WTC11 (cell line): ENCODE measurements around the gene G2E3. TPM values are rescaled to one million over a fixed set of nuclear protein-coding genes. Genes with fewer than 3 reads are reported as not detected.

Experiments
- ATAC-seq: fragments of 200-7000 bp; cut with Tn5 transposase; 2 replicates; pipeline ENCODE4 v1.10.0; 2021; ENCODE audit warnings: mild to moderate bottlenecking, moderate library complexity
- CTCF ChIA-PET: fragments of 300-600 bp; sonication (Branson Sonifier 250); formaldehyde crosslinking; loops from one replicate; lab custom pipeline; 2021; ENCODE audit warnings: antibody characterized with exemption; lab: Charles Lee
- POLR2A ChIA-PET: fragments of 350-600 bp; sonication (Branson Sonifier 250); formaldehyde crosslinking; loops from one replicate; lab custom pipeline; 2021; ENCODE audit warnings: antibody characterized with exemption; lab: Charles Lee
- DNase-seq: peaks from one replicate; pipeline ENCODE4 v3.0.0; 2021; ENCODE audit warnings: low spot score
- H3K27ac Mint-ChIP-seq: 2 replicates; pipeline ENCODE4 v1.8.0; 2021; ENCODE audit warnings: mixed read lengths
- H3K27me3 Mint-ChIP-seq: 2 replicates; pipeline ENCODE4 v1.8.0; 2021; ENCODE audit warnings: low read depth, mild to moderate bottlenecking, moderate library complexity, mixed read lengths
- H3K36me3 Mint-ChIP-seq: 2 replicates; pipeline ENCODE4 v1.8.0; 2021; ENCODE audit warnings: mixed read lengths
- H3K4me1 Mint-ChIP-seq: 2 replicates; pipeline ENCODE4 v1.8.0; 2022; ENCODE audit warnings: mixed read lengths
- H3K4me3 Mint-ChIP-seq: 2 replicates; pipeline ENCODE4 v1.8.0; 2021; ENCODE audit warnings: mild to moderate bottlenecking, moderate library complexity, mixed read lengths
- H3K9me3 Mint-ChIP-seq: 2 replicates; pipeline ENCODE4 v1.8.0; 2021; ENCODE audit warnings: mixed read lengths
- CREB1 ChIP-seq: sonication (generic); formaldehyde crosslinking; IDR thresholded peaks from 2 replicates; pipeline ENCODE4 v1.8.0; 2023; ENCODE audit warnings: mild to moderate bottlenecking, missing genetic modification reagents
- EMX1 ChIP-seq: fragments of 250-450 bp; sonication (Bioruptor Pico); IDR thresholded peaks from 2 replicates; pipeline ENCODE4 v1.8.0; 2021; ENCODE audit warnings: mild to moderate bottlenecking
- ESRRA ChIP-seq: sonication (generic); formaldehyde crosslinking; IDR thresholded peaks from 2 replicates; pipeline ENCODE4 v1.8.1; 2022; ENCODE audit warnings: mild to moderate bottlenecking, missing genetic modification reagents, borderline replicate concordance
- HMGA2 ChIP-seq: fragments of 250-450 bp; sonication (Bioruptor Pico); IDR thresholded peaks from 2 replicates; pipeline ENCODE4 v1.4.0; 2021; ENCODE audit warnings: mild to moderate bottlenecking, moderate library complexity
- IRF2 ChIP-seq: sonication (generic); formaldehyde crosslinking; IDR thresholded peaks from 2 replicates; pipeline ENCODE4 v1.8.0; 2022; ENCODE audit warnings: low read depth, missing genetic modification reagents, borderline replicate concordance
- MXD4 ChIP-seq: fragments of 250-450 bp; sonication (Bioruptor Pico); IDR thresholded peaks from 2 replicates; pipeline ENCODE4 v1.8.0; 2021; ENCODE audit warnings: mild to moderate bottlenecking, moderate library complexity, borderline replicate concordance
- MYBL2 ChIP-seq: sonication (generic); formaldehyde crosslinking; IDR thresholded peaks from 2 replicates; pipeline ENCODE4 v1.8.1; 2023; ENCODE audit warnings: mild to moderate bottlenecking, moderate library complexity, missing genetic modification reagents
- OVOL2 ChIP-seq: fragments of 250-450 bp; sonication (Bioruptor Pico); IDR thresholded peaks from 2 replicates; pipeline ENCODE4 v1.9.0; 2021; ENCODE audit warnings: mild to moderate bottlenecking, borderline replicate concordance
- SMAD4 ChIP-seq: sonication (generic); formaldehyde crosslinking; IDR thresholded peaks from 2 replicates; pipeline ENCODE4 v1.8.0; 2022; ENCODE audit warnings: mild to moderate bottlenecking, missing genetic modification reagents
- ZNF232 ChIP-seq: sonication (generic); formaldehyde crosslinking; IDR thresholded peaks from 2 replicates; pipeline ENCODE4 v1.8.0; 2022; ENCODE audit warnings: mild to moderate bottlenecking, missing genetic modification reagents
- ZNF396 ChIP-seq: fragments of 250-450 bp; sonication (Bioruptor Pico); IDR thresholded peaks from 2 replicates; pipeline ENCODE4 v1.8.0; 2021; ENCODE audit warnings: mild to moderate bottlenecking, moderate library complexity, borderline replicate concordance
- total RNA-seq: library from RNA; stranded (reverse); gene quantifications from 3 replicates; pipeline ENCODE4 v1.2.3, GENCODE V29; 2021
- TF ChIP-seq, protein P1 (sequence below): sonication (generic); formaldehyde crosslinking; IDR thresholded peaks from 2 replicates; pipeline ENCODE4 v1.8.0; 2023; ENCODE audit warnings: missing genetic modification reagents, mild to moderate bottlenecking, borderline replicate concordance
- TF ChIP-seq, protein P2 (sequence below): sonication (generic); formaldehyde crosslinking; IDR thresholded peaks from 2 replicates; pipeline ENCODE4 v1.8.0; 2022; ENCODE audit warnings: mild to moderate bottlenecking, missing genetic modification reagents
- TF ChIP-seq, protein P3 (sequence below): sonication (generic); formaldehyde crosslinking; conservative IDR thresholded peaks from 2 replicates; pipeline ENCODE4 v1.8.1; 2023; ENCODE audit warnings: mild to moderate bottlenecking, low read depth, missing genetic modification reagents, moderate library complexity
- TF ChIP-seq, protein P4 (sequence below): sonication (generic); formaldehyde crosslinking; IDR thresholded peaks from 2 replicates; pipeline ENCODE4 v1.8.1; 2023; ENCODE audit warnings: mild to moderate bottlenecking, missing genetic modification reagents
- TF ChIP-seq, protein P5 (sequence below): sonication (generic); formaldehyde crosslinking; IDR thresholded peaks from 2 replicates; pipeline ENCODE4 v1.8.1; 2022; ENCODE audit warnings: mild to moderate bottlenecking, missing genetic modification reagents, moderate library complexity, borderline replicate concordance
- TF ChIP-seq, protein P6 (sequence below): fragments of 250-450 bp; sonication (Bioruptor Pico); conservative IDR thresholded peaks from 2 replicates; pipeline ENCODE4 v1.9.0; 2021; ENCODE audit warnings: mild to moderate bottlenecking
- TF ChIP-seq, protein P7 (sequence below): sonication (generic); formaldehyde crosslinking; IDR thresholded peaks from 2 replicates; pipeline ENCODE4 v1.8.1; 2023; ENCODE audit warnings: mild to moderate bottlenecking, missing genetic modification reagents, moderate library complexity
- TF ChIP-seq, protein P8 (sequence below): sonication (generic); formaldehyde crosslinking; IDR thresholded peaks from 2 replicates; pipeline ENCODE4 v1.8.0; 2022; ENCODE audit warnings: mild to moderate bottlenecking, missing genetic modification reagents

G2E3 gene
- total RNA-seq, 1 experiment from 2014 or later: 66.2 TPM

DNA sequence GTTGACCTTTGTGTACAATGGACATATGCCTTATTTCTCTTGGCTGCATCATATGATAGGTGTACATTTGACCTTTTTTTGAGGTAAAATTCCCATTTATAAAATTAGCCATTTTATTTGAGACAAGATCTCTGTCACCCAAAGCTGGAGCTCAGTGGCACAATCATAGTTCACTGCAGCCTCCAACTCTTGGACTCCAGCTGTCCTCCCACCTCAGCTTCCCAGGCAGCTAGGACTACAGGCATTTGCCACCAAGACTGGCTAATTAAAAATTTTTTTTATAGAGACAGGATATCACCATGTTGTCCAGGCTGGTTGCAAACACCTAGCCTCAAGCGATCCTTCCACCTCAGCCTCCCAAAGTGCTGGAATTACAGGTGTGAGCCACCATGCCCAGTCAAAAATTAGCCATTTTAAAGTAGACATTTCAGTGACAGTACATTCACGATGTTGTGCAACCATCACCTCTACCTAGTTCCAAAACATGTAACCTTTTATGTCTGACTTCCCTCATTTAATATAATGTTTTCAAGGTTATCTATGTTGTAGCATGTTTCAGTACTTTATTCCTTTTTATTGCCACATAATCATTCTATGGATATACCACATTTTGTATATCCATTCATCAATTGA lies 5.4 kb downstream of the G2E3 start:
- Mint-ChIP-seq H3K36me3 (peaks cover 27% of the 10 kb centered on the region), H3K4me1 (peaks cover 60% of the 10 kb centered on the region), H3K4me3 (no peak overlapping the region), H3K27ac (no peak overlapping the region), H3K27me3 (no peaks in the 10 kb centered on the region), H3K9me3 (0 out of 2 replicates have a peak, but pooled peaks cover 3% of the 10 kb centered on the region)
- TF ChIP-seq SMAD4 (no peak), ZNF396 (no peak), MXD4 (no peak), OVOL2 (CRISPR knock-in tag) (no peak), CREB1 (no peak), EMX1 (no peak), ZNF232 (CRISPR knock-in tag) (no peak), IRF2 (no peak), HMGA2 (CRISPR knock-in tag) (no peak), MYBL2 (CRISPR knock-in tag) (no peak), ESRRA (CRISPR knock-in tag) (no peak)
- TF ChIP-seq, protein P1, sequence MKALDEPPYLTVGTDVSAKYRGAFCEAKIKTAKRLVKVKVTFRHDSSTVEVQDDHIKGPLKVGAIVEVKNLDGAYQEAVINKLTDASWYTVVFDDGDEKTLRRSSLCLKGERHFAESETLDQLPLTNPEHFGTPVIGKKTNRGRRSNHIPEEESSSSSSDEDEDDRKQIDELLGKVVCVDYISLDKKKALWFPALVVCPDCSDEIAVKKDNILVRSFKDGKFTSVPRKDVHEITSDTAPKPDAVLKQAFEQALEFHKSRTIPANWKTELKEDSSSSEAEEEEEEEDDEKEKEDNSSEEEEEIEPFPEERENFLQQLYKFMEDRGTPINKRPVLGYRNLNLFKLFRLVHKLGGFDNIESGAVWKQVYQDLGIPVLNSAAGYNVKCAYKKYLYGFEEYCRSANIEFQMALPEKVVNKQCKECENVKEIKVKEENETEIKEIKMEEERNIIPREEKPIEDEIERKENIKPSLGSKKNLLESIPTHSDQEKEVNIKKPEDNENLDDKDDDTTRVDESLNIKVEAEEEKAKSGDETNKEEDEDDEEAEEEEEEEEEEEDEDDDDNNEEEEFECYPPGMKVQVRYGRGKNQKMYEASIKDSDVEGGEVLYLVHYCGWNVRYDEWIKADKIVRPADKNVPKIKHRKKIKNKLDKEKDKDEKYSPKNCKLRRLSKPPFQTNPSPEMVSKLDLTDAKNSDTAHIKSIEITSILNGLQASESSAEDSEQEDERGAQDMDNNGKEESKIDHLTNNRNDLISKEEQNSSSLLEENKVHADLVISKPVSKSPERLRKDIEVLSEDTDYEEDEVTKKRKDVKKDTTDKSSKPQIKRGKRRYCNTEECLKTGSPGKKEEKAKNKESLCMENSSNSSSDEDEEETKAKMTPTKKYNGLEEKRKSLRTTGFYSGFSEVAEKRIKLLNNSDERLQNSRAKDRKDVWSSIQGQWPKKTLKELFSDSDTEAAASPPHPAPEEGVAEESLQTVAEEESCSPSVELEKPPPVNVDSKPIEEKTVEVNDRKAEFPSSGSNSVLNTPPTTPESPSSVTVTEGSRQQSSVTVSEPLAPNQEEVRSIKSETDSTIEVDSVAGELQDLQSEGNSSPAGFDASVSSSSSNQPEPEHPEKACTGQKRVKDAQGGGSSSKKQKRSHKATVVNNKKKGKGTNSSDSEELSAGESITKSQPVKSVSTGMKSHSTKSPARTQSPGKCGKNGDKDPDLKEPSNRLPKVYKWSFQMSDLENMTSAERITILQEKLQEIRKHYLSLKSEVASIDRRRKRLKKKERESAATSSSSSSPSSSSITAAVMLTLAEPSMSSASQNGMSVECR (CRISPR knock-in tag): no peak
- TF ChIP-seq, protein P2, sequence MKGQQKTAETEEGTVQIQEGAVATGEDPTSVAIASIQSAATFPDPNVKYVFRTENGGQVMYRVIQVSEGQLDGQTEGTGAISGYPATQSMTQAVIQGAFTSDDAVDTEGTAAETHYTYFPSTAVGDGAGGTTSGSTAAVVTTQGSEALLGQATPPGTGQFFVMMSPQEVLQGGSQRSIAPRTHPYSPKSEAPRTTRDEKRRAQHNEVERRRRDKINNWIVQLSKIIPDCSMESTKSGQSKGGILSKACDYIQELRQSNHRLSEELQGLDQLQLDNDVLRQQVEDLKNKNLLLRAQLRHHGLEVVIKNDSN: no peak
- TF ChIP-seq, protein P3, sequence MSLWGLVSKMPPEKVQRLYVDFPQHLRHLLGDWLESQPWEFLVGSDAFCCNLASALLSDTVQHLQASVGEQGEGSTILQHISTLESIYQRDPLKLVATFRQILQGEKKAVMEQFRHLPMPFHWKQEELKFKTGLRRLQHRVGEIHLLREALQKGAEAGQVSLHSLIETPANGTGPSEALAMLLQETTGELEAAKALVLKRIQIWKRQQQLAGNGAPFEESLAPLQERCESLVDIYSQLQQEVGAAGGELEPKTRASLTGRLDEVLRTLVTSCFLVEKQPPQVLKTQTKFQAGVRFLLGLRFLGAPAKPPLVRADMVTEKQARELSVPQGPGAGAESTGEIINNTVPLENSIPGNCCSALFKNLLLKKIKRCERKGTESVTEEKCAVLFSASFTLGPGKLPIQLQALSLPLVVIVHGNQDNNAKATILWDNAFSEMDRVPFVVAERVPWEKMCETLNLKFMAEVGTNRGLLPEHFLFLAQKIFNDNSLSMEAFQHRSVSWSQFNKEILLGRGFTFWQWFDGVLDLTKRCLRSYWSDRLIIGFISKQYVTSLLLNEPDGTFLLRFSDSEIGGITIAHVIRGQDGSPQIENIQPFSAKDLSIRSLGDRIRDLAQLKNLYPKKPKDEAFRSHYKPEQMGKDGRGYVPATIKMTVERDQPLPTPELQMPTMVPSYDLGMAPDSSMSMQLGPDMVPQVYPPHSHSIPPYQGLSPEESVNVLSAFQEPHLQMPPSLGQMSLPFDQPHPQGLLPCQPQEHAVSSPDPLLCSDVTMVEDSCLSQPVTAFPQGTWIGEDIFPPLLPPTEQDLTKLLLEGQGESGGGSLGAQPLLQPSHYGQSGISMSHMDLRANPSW (CRISPR knock-in tag): no peak
- TF ChIP-seq, protein P4, sequence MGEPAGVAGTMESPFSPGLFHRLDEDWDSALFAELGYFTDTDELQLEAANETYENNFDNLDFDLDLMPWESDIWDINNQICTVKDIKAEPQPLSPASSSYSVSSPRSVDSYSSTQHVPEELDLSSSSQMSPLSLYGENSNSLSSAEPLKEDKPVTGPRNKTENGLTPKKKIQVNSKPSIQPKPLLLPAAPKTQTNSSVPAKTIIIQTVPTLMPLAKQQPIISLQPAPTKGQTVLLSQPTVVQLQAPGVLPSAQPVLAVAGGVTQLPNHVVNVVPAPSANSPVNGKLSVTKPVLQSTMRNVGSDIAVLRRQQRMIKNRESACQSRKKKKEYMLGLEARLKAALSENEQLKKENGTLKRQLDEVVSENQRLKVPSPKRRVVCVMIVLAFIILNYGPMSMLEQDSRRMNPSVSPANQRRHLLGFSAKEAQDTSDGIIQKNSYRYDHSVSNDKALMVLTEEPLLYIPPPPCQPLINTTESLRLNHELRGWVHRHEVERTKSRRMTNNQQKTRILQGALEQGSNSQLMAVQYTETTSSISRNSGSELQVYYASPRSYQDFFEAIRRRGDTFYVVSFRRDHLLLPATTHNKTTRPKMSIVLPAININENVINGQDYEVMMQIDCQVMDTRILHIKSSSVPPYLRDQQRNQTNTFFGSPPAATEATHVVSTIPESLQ: no peak
- TF ChIP-seq, protein P5, sequence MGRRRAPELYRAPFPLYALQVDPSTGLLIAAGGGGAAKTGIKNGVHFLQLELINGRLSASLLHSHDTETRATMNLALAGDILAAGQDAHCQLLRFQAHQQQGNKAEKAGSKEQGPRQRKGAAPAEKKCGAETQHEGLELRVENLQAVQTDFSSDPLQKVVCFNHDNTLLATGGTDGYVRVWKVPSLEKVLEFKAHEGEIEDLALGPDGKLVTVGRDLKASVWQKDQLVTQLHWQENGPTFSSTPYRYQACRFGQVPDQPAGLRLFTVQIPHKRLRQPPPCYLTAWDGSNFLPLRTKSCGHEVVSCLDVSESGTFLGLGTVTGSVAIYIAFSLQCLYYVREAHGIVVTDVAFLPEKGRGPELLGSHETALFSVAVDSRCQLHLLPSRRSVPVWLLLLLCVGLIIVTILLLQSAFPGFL: no peak
- TF ChIP-seq, protein P6, sequence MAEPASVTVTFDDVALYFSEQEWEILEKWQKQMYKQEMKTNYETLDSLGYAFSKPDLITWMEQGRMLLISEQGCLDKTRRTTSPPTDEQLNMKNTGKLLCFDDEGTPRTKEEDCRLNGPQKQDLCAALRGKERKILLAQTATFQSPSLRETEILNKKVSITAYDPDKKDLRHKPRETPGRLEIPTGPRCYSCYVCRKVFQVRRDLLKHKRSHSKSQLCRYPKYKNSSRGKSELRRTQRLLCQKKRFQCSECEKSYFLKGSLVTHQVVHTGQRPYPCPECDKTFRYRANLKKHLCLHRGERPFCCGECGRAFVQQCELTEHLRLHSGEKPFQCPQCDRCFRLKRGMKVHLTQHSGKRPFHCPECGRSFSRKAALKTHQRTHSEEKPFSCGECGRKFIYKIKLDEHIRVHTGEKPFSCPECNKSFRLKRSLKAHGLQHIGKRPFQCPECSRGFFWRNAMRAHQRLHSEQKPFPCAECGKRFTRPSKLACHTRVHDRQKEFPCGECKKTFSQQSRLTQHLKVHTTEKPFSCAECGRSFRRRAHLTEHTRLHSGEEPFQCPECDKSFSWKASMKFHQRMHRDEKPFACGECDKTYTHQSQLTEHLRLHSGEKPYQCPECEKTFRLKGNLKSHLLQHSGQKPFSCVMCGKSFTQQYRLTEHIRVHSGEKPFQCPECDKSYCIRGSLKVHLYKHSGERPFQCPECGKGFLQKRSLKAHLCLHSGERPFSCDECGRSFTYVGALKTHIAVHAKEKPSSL: no peak
- TF ChIP-seq, protein P7, sequence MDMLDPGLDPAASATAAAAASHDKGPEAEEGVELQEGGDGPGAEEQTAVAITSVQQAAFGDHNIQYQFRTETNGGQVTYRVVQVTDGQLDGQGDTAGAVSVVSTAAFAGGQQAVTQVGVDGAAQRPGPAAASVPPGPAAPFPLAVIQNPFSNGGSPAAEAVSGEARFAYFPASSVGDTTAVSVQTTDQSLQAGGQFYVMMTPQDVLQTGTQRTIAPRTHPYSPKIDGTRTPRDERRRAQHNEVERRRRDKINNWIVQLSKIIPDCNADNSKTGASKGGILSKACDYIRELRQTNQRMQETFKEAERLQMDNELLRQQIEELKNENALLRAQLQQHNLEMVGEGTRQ: no peak
- TF ChIP-seq, protein P8, sequence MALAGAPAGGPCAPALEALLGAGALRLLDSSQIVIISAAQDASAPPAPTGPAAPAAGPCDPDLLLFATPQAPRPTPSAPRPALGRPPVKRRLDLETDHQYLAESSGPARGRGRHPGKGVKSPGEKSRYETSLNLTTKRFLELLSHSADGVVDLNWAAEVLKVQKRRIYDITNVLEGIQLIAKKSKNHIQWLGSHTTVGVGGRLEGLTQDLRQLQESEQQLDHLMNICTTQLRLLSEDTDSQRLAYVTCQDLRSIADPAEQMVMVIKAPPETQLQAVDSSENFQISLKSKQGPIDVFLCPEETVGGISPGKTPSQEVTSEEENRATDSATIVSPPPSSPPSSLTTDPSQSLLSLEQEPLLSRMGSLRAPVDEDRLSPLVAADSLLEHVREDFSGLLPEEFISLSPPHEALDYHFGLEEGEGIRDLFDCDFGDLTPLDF (CRISPR knock-in tag): no peak
- ChIA-PET CTCF (no interaction called here), POLR2A (no interaction called here)
- DNase-seq: no peak
- no peak for ATAC-seq
